GM12874 (cell line): Measurements from ENCODE around the gene CDC42BPB.

ENCODE experiments used
- CTCF ChIP-seq: IDR thresholded peaks from 2 replicates; pipeline ENCODE4 v1.5.1; 2011; ENCODE audit warnings: low read depth, mild to moderate bottlenecking, control low read depth, low read length, moderate library complexity; ENCODE audit not compliant: insufficient read depth

Gene CDC42BPB

DNA sequence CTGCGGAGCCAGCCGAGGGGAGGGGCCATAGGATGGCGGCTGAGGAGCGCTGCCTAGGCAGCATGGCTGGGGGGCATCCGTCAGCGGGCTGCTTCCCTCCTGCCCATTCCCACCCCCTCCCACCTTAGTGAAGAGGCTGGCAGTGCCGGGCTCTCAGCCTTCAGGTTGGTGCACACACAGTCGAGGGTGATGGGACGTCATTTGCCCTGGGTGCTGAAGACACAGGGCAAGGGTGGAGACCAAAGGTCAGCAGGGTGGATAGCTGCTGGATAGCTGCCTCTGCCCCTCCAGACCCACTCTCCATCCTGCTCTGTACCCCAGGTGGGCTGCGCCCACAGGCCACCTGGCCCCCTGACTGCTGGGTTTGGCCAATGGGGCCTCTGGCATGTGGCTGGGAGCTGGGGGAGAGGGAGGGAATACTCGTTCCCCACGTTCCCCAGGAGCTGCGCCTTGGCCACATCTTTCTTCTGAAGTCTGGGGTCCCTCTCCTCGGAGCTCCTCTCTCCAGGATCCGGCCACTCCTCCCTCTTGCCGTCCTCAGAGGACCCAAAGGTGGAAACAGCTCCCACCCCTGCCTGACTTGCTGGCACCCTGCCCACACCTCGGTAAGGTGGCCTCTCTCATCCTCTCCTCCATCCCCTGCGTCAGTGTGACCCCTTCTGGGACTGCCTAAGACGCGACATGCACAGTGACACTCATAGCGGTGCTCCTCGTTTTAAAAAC is 11.2 kb upstream of the CDC42BPB start:
- no peak for TF ChIP-seq CTCF

DNA sequence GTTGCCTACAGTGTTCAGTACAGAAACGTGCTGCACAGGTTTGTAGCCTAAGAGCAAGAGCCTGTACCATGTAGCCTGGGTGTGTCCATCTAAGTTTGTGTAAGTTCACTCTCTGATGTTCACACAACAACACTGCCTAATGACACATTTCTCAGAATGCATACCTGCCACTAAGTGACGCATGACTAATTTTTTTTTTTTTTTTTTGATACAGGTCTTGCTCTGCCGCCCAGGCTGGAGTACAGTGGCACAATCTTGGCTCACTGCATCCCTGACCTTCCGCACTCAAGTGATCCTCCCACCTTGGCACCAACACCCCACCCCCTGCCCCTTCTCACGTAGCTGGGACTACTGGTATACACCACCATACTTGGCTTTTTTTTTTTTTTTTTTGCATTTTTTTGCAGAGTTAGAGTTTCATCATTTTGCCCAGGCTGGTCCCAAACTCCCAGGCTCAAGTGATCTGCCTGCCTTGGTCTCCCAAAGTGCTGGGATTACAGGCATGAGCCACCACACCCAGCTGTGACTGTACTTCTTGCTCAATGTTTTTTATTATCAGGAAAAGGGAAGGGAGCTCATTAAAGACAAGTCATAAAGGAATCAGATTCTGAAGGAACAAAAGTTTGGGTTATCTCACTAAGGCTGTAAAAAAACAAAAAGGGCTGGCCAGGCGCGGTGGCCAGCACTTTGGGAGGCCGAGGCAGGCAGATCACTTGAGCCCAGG is 10.0 kb upstream of the CDC42BPB start:
- TF ChIP-seq CTCF: no peak

- TF ChIP-seq CTCF: no peak
These were observed 9.1 kb upstream of the CDC42BPB start for GRCh38 chr14:103066399-103066798.

DNA sequence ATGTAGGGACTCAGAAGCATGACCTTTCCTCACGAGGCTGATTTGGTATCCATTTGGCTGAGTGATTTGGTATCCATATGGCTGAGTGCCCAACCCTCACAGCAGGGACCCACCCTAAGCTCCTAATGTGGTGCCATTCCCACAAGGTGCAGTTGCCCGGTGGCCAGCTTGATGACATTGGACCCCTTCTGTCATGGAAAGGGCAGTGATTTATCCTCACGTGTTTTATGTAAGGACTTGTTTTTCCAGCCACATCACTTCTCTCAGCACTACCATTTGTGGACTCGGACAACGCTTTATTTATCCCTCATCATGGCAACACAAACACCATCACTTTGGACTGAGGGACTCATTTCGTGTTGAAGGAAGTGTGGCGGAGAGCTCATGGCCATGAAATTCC is 8.5 kb upstream of the CDC42BPB start:
- TF ChIP-seq CTCF: no peak

- TF ChIP-seq CTCF: no peak
These were observed 7.6 kb upstream of the CDC42BPB start for GRCh38 chr14:103064978-103065377.

DNA sequence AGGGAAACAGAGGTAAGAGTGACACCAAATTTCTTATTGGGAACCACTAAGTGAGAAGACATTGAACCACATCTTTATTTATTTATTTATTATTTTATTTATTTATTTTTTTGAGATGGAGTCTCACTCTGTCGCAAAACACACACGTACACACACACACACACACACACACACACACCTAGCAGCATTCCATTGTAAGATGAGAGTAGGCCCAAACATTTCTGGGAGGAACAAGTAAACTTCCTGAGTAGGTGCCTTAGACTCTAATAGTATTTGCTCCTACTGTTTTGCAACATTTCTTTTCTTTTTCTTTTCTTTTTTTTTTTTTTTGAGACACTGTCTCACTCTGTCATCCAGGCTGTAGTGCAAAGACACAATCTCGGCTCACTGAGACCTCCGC is 7.1 kb upstream of the CDC42BPB start:
- no peak for TF ChIP-seq CTCF

- no peak for TF ChIP-seq CTCF
These were observed 4.2 kb upstream of the CDC42BPB start for GRCh38 chr14:103061482-103061976.
